ENCODE measurements around the gene RBFA.

RBFA gene

DNA sequence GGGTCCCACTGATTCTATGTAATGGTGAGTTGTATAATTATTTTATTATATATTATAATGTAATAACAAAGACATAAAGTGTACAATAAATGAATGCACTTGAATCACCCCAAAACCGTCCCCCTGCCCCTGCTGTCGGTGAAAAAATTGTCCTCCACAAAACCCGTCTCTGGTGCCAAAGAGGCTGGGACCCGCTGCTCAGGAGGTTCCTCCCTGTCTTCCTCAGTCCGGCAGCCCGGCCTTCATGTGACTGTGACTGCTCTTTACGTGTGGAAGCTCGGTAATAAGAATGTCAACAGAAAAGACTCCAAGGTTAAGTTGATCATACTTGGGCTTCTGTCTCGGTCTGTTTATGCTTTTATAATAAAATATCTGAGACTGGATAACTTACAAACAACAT lies 42.1 kb downstream of the RBFA start:
- H3K27ac ChIP-seq (ENCODE audit: low read depth, low read length) = no peak overlapping the region
- H3K27me3 ChIP-seq (ENCODE audit: control insufficient read depth in 1 of 2, insufficient read depth in 2 of 2, low read length in 2 of 2) = no peaks in the 10 kb centered on the region
- no peak overlapping the region for H3K4me3 ChIP-seq (ENCODE audit: low read depth in 1 of 2, low read length in 2 of 2)
- no peaks in the 10 kb centered on the region for H3K36me3 ChIP-seq (ENCODE audit: insufficient read depth, low read length)
- H3K9ac ChIP-seq (ENCODE audit: low read length) = no peak overlapping the region
- H3K9me3 ChIP-seq (ENCODE audit: low read length) = no peaks in the 10 kb centered on the region
- H3K4me1 ChIP-seq (ENCODE audit: insufficient read depth, low read length) = no peaks in the 10 kb centered on the region

GRCh38 chr18:80077873-80078272 lies 43.6 kb downstream of the RBFA start:
- H3K4me3 ChIP-seq (ENCODE audit: low read depth in 1 of 2, low read length in 2 of 2) = no peak overlapping the region

More at GRCh38 chr18:80077873-80078272, 43.6 kb downstream of the RBFA start:
- H3K27ac ChIP-seq (ENCODE audit: low read depth, low read length) = no peak overlapping the region
- H3K9ac ChIP-seq (ENCODE audit: low read length) = no peak overlapping the region
- no peaks in the 10 kb centered on the region for H3K27me3 ChIP-seq (ENCODE audit: control insufficient read depth in 1 of 2, insufficient read depth in 2 of 2, low read length in 2 of 2)
- H3K9me3 ChIP-seq (ENCODE audit: low read length) = no peaks in the 10 kb centered on the region
- H3K4me1 ChIP-seq (ENCODE audit: insufficient read depth, low read length) = no peaks in the 10 kb centered on the region
- H3K36me3 ChIP-seq (ENCODE audit: insufficient read depth, low read length) = no peaks in the 10 kb centered on the region

Measured in muscle layer of colon (tissue), 2 donors.